NCI-H2196 treated with DMSO at 0.1 percent for 48 hours (cell line): ENCODE data around the gene TRPC4.
"Not testable (repeated sequence)": the region's sequence is repeated elsewhere in the genome, so short reads cannot be mapped to it uniquely, and the experiment has no call there.

ENCODE experiments used
- DNase-seq: peaks from one replicate; lab custom pipeline; 2025; ENCODE audit not compliant: unreplicated experiment; lab: John Stamatoyannopoulos, UW

The TRPC4 gene

DNA sequence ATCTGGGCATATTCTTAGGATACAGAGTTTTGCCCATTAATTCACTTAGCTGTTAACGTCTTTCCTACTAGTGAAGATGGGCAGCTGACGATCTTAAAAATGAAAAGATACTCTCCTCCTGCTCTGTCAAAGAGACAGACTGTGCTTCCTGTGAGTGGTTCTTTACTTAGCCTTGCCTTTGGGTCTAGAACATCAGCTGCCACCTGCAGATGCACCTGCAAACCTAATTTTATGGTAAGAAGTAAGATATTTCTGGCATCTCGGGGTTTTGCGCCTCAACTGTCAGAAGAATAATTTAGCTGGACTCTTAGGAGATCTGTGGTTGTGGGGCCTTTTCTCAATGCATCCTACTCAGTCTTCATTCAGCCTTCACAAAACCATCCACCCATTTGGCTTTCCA lies 36.2 kb downstream of the TRPC4 start:
- DNase-seq, result no peak

DNA sequence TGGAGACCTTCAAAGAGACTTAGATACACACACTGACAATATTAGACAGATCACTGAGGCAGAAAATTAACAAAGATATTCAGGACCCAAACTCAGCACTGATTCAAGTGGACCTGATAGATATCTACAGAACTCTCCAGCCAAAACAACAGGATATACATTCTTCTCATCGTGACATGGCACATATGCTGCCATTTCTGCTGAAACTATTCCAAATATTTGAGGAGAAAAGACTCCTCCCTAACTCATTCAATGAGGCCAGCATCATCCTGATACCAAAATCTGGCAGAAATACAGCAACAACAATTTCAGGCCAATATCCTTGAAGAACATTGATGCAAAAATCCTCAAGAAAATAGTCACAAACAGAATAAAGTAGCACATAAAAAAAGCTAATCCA lies 53.3 kb downstream of the TRPC4 start:
- DNase-seq, result no peak

DNA sequence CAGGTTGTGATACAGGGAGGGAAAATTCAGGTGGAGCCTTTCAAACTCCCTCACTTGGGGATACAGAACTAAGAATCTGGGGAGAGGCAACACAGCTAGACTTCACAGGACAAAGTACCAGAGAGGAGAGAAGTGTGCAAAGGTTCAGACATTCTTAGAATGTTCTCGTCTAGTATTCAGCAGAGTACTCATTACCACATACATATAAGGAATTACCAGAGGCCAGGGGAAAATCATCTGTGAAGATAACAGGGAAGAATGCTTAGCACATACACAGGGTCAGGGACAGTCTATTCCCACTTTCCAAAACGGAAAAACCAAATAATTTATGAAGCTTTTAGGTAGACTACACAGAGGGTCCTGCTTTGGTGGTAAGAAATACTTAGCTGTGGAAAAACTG lies 58.1 kb downstream of the TRPC4 start:
- no peak for DNase-seq

DNA sequence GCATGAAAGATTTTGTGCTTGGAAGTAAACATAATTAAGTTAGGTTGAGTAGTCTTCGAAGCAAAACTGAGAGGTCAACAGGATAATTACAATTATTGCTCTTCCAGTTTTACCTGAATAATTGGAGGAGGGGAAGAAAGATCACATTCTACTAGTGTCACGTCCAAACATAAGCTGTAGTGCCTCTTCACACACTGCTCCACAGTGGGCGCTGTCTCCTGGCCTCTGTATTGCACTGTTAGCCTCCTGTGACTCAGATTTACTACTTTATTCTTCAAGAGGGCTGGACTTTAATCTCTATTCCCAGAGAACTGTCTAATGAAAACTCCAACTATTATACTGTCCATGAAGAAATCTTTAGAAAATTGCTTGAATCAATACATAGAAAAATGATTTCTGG lies 62.9 kb downstream of the TRPC4 start:
- no peak for DNase-seq

GRCh38 chr13:37797631-37798030 lies 71.9 kb downstream of the TRPC4 start:
- DNase-seq, result no peak

GRCh38 chr13:37796795-37797194 lies 72.8 kb downstream of the TRPC4 start:
- not testable (repeated sequence) for DNase-seq

GRCh38 chr13:37795326-37795725 lies 74.2 kb downstream of the TRPC4 start:
- no peak for DNase-seq

DNA sequence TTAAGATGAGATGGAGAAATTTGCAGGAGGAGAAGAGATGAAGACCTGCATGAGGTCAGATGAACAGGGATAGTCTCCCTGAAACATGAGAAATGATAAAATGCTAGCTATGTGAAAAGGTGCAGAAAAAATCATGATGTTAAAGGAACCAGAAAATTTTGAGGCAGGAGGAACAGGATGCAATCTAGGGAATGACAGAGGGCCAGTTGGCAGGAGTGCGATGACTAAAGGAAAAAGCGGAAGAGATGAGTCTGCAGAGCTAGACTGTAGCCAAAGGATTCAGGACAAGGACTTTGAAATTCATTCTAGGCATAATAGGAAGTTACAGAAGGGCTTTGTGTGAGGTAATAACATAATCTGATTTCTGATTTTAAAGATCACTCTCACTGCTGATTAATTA lies 77.9 kb downstream of the TRPC4 start:
- DNase-seq, result no peak

DNA sequence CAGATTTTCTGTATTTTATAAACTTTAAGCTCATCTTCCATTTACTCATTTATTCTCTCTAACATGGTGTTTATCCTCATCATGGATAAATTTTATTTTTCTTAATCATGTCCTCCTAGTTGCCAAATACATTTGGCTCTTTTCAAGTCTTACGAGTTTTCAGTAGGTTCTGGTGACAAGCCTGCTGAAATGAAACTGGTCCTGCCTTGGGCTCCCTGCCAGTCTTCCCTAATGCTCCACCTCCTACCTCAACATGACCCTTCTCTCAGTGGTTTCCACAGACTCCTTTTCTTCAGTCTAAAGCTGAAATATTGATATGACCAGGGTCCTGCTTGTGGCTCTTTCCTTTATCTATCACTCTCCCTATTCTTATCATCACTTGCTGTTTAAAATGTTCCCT lies 81.2 kb downstream of the TRPC4 start:
- DNase-seq, result no peak

DNA sequence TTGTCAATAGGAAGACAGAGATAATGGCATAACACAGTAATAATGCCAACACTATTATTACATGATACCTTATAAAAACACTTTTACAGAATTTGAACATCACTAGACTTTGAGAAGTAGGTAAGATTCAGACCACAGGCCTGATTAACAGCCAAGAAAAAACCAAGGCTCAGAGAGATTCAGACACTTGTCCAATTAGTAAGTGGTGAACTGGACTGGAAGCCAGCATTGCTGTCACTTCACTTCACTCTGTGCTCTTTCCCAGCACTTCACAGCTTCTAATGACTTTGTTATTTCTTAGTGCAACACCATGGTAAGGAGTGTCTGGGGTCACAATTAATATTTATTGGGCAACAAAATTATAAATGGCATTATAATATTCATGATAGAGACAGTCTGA lies 91.9 kb downstream of the TRPC4 start:
- DNase-seq, result no peak

DNA sequence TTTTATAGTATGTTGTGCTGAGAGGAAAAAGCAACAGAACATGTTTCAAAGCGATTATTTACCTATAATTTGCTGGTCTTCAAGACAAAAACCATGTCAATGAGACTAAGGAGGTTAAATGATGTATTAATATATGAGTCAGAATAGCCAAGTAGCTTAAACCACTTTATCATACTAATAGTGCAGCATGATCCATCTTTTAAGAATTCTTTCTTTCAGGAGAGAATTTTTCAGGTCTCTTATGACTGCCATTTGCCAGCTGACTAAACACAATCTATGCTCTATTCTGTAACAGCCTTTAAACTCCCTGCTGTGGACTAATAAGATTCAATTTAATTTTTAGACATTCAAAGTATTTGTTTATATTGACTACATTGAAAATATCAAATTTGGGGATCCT lies 93.7 kb downstream of the TRPC4 start:
- DNase-seq, result no peak

DNA sequence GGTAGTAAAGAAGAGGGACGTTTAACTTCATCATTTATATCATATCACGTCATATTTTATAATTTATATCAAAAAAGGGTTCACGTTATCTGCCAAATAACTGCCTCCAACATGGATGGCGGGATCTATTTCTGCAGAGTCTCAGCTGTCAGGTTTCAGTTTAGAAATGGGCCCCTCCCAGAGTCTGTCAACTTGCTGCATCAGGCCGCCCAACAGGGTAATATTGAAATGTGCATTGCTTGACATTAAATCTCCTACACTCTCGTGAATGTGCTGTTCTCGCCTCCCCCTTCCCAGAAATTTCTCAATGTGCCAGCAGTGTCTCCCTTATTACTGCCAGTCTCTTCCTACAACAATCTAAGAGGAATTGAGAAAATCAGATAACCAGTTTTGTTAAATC lies 96.9 kb downstream of the TRPC4 start:
- DNase-seq, result no peak

DNA sequence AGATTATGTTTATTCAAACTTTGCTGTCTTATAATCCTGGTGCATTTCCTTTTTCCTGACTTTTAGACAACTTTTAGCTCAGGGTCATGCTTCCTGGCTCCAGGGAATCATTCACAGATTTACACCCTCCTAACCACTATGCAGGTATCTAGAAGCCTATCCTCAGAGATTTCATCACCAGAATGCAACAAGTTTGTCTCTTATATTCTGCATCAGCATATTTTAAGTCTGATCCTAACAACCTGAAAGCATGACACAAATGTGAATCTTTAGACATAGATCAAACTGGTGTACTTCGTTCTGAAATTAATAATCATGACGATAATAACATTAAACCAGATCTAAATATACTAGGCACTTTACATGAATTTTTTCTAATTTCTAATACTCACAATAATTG lies 100.0 kb downstream of the TRPC4 start:
- no peak for DNase-seq

GRCh38 chr13:37769078-37769477 lies 100.5 kb downstream of the TRPC4 start:
- no peak for DNase-seq

DNA sequence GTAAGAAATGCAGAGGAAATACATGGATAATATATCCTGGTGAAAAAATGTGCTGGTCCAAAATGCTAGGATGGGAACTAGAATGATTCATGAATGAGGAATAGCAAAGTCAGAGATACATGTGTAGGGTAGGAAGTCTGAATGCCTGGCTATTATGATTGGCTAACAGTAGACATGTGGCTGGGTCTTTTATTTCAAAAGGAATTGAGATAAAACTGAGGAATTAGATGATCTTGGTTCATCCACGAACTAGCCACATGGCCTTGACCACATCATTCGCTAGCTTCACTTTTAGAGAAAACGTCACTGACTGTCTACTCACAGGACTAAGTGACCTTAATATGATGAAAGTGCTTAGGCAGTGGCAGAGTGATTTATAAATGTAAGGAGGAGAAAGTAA lies 103.1 kb downstream of the TRPC4 start:
- DNase-seq, result no peak

DNA sequence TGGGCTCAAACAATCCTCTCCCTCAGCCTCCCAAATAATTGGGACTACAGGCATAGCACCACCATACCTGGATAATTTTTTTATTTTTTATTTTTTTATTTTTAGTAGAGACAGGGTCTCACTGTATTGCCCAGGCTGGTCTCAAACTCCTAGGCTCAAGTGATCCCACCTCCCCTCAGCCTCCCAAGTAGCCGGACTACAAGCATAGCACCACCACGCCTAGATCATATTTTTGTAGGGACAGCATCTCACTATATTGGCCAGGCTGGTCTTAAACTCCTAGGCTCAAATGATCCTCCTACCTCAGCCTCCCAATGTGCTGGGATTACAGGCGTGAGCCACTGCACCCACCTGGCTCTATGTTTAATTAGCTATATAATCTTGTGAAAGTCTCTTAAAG lies 114.2 kb downstream of the TRPC4 start:
- DNase-seq, result no peak

GRCh38 chr13:37753776-37754175 lies 115.8 kb downstream of the TRPC4 start:
- DNase-seq, result no peak

GRCh38 chr13:37752146-37752545 lies 117.4 kb downstream of the TRPC4 start:
- DNase-seq, result no peak

GRCh38 chr13:37751025-37751424 lies 118.5 kb downstream of the TRPC4 start:
- DNase-seq, result no peak

- no peak for DNase-seq
Measured at GRCh38 chr13:37748913-37749312, 120.7 kb downstream of the TRPC4 start.

DNA sequence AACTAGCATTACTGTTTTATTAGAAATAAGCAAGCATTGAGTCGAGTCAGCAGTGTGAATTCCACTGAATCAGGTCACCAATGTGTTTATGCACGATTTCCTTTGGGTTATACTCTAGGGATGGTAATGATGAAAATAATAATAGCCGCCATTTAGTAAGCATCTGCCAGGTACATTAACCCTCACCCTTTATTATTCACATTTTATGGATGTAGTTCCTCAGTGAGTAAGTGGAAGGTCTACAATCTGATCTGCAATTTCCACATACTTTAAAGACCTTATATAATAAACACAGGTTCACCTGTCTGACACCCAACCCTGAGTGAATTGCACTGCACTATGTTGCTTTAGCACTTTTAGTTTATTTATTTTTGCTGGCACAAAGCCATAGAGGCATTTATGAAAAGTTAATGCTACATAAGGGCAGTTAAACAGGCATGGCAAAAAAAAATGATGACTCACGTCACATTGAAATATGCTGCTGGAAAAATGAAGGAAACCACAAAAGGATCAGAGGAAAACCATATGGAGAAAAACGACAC lies 122.4 kb downstream of the TRPC4 start:
- DNase-seq, result no peak

GRCh38 chr13:37741536-37741935 lies 128.0 kb downstream of the TRPC4 start:
- DNase-seq, result no peak

GRCh38 chr13:37736045-37736444 lies 133.5 kb downstream of the TRPC4 start:
- no peak for DNase-seq

GRCh38 chr13:37735293-37735692 lies 134.3 kb downstream of the TRPC4 start:
- DNase-seq, result no peak
